Measurements from ENCODE around the gene STON2.

Gene STON2

DNA sequence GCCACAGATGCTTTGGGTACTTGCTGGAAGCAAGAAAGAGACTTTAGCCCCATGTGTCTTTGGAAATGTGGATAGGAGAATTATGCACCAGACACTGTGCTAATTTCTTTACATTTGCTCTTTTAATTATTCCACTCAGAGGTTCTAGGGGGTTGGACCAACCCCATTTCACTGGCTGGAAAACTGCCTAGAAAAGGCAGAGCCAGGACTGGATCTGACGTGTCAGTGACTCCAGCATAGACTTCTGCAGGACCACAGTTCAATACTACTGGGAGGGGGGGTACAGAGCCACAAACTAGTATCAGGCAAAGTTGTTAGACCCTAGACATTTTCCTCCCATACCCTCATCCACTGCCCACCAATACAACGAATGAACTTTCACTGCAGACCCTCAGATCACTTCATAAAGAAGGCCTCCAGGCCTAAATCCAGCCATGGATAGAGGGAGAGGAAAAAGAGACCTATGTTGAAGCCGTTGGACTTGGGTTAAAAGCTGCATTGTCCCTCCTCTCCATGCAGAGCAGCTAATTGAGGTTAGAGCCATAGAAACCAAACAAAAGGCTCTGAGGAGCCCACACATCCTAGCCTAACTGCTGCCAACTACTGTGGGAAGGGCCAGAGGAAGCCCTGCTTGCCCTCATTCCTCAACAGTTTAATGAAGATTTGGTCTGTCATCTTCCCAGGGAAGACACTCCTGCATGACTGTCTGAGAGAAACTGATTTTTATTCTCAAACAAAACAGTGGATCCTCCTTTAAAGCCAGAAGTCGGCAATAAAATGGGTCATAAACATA lies 68.7 kb downstream of the STON2 start:
- DNase-seq = no peak

- DNase-seq = no peak
These were observed 69.5 kb downstream of the STON2 start for GRCh38 chr14:81330619-81331122.

- DNase-seq = no peak
These were observed 70.3 kb downstream of the STON2 start for GRCh38 chr14:81329640-81330381.

DNA sequence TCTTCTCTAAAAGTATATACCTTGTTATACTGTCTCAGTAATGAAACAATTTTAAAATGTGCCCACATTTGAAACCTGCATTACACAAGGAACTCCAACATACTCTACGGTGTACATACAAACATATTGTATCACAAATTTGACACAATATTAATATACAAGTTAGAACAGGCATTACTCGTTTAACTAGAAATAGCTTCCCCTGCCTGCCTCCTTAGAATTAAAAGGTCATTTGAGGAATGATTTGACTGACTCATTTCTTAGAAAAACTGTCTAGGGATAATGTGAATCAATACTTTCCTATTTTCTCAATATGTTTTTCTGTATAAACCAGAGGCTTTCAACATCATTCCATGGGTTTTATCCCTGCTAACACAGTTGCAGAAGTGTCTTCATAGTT lies 73.7 kb downstream of the STON2 start:
- DNase-seq = no peak

GRCh38 chr14:81324011-81324410 lies 76.1 kb downstream of the STON2 start:
- no peak for DNase-seq

- no peak for DNase-seq
These were observed 77.0 kb downstream of the STON2 start for GRCh38 chr14:81323093-81323492.

DNA sequence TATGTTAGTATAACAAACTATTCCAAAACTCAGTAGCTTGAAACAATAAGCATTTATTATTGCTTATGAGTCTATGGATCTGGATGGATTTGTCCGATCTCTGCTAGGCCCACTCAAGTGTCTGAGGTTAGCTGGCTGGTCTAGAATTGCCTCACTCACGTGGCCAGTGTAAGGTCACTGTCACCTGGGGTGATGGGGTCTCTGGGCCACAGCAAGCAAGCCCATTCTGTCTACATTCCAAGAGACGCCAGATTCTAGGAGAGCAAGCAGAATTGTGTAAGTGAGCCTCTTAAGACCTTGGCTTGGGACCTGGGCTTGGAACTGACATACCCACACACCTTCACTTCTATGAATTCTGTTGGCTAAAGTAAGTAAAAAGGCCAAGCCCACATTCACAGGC lies 80.2 kb downstream of the STON2 start:
- no peak for DNase-seq

- DNase-seq = no peak
These were observed 80.8 kb downstream of the STON2 start for GRCh38 chr14:81319314-81319713.

- DNase-seq = no peak
These were observed 84.8 kb downstream of the STON2 start for GRCh38 chr14:81315341-81315740.

- DNase-seq = no peak
These were observed 85.5 kb downstream of the STON2 start for GRCh38 chr14:81314443-81315175.

- DNase-seq = no peak
These were observed 86.2 kb downstream of the STON2 start for GRCh38 chr14:81313775-81314429.

DNA sequence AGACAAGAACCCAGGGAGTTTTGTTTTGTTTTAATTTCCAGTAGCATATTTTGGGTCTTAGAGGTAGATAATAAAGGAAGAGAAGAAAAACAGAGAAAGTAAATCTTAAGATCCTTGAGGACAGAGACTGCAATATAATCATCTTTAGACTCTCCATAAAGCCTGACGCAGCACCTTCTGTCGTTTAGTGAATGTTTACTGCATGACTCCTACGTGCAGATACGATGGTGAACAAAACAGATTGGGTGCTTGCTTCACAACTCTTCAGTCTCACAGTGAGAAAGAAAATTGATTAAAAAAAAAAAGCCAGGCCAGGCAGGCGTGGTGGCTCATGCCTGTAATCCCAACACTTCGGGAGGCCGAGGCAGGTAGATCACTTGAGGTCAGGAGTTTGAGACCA lies 86.9 kb downstream of the STON2 start:
- DNase-seq = no peak

GRCh38 chr14:81312289-81312876 lies 87.7 kb downstream of the STON2 start:
- DNase-seq = no peak

- no peak for DNase-seq
These were observed 88.3 kb downstream of the STON2 start for GRCh38 chr14:81311778-81312177.

GRCh38 chr14:81311141-81311540 lies 89.0 kb downstream of the STON2 start:
- no peak for DNase-seq

- no peak for DNase-seq
These were observed 89.5 kb downstream of the STON2 start for GRCh38 chr14:81310606-81311005.

GRCh38 chr14:81309511-81309910 lies 90.6 kb downstream of the STON2 start:
- no peak for DNase-seq

- DNase-seq = no peak
These were observed 94.4 kb downstream of the STON2 start for GRCh38 chr14:81305743-81306142.

DNA sequence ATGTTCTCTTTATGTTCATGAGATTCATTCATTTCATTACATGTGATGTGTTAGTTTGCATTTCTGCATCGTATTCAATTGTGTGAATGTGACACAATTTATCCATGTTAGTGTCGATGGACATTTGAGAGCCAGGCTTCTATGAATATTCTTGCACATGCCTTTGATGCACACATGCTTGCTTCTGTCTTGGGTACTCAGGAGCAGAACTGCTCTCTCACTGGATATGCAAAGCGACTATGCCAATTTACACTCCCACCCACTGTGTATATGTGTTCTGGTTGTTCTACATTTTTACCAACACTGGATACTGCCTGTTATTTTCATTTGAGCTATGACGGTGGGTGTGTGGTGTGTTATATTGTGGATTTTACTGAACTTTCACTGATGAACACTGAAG lies 95.1 kb downstream of the STON2 start:
- DNase-seq = no peak

- no peak for DNase-seq
These were observed 96.7 kb downstream of the STON2 start for GRCh38 chr14:81303258-81303935.

GRCh38 chr14:81302638-81303037 lies 97.5 kb downstream of the STON2 start:
- no peak for DNase-seq

GRCh38 chr14:81301813-81302212 lies 98.3 kb downstream of the STON2 start:
- DNase-seq = no peak

Data from activated CD4-positive, alpha-beta T cell treated with anti-CD3 and anti-CD28 coated beads, Interleukin-2, amount 50 U/mL, for 4 hours (primary cell).